ENCODE results near the gene CHST15. TPM values are rescaled to one million over a fixed set of nuclear protein-coding genes. Genes with fewer than 3 reads are reported as not detected.

CHST15 gene
- total and polyA plus RNA-seq, 2 of the 8 experiments (the other 6 are each of a cell fraction or from before 2014, with no cell fraction given), result 8.8 to 9.1 TPM

GRCh38 chr10:123966896-123967231, 126.5 kb downstream of the CHST15 start:
- Histone ChIP-seq H3K23ac (ENCODE audit: insufficient read length) (no peak overlapping the region), H2BK15ac (ENCODE audit: low read length) (no peak overlapping the region), H2AFZ (ENCODE audit: low read length) (no peak overlapping the region), H3K4me3 (ENCODE audit: extremely low read depth in 1 of 4, insufficient read depth in 2 of 4, low read depth in 3 of 4, low read length in 4 of 4) (no peak overlapping the region), H3K18ac (ENCODE audit: extremely low read depth, low read length) (no peak overlapping the region), H4K5ac (ENCODE audit: insufficient read length, low read depth, low read length) (no peak overlapping the region), H3K27me3 (replicated peaks in 1 of 4; ENCODE audit: control insufficient read depth in 3 of 4, extremely low read depth in 1 of 4, insufficient read depth in 3 of 4, low read length in 3 of 4) (peaks cover 0 to 8% (median 5%) of the 10 kb centered on the region in 4 experiments; a peak in 3 of 7 replicates), H4K91ac (replicated peaks; ENCODE audit: insufficient read length, low read length) (no peak overlapping the region), H3K23me2 (ENCODE audit: low read depth, low read length) (peaks cover 11% of the 10 kb centered on the region; the same call in 1 of the 2 replicates), H2AK5ac (ENCODE audit: low read depth, low read length) (no peak overlapping the region), H3K9ac (replicated peaks in 1 of 4; ENCODE audit: extremely low read depth in 1 of 4, low read depth in 3 of 4, low read length in 3 of 4) (no peak overlapping the region), H2BK20ac (ENCODE audit: low read length) (no peak overlapping the region), H3K27ac (ENCODE audit: low read depth, low read length) (no peak overlapping the region), H3K4me1 (replicated peaks in 1 of 4; ENCODE audit: control insufficient read depth in 3 of 4, insufficient read depth in 4 of 4, low read length in 3 of 4) (peaks cover 2 to 20% (median 8%) of the 10 kb centered on the region in 4 experiments), H3K4me2 (ENCODE audit: insufficient read depth in 1 of 2, low read depth in 2 of 2, low read length in 2 of 2) (no peak overlapping the region), H3K79me2 (ENCODE audit: control insufficient read depth in 1 of 2, insufficient read depth in 2 of 2, low read length in 2 of 2) (no peaks in the 10 kb centered on the region), H3K36me3 (ENCODE audit: control insufficient read depth in 2 of 4, insufficient read depth in 4 of 4, low read length in 3 of 4) (no peaks in the 10 kb centered on the region), H3K79me1 (ENCODE audit: low read depth, low read length) (no peaks in the 10 kb centered on the region), H3K14ac (ENCODE audit: insufficient read length) (no peak overlapping the region), H2BK12ac (ENCODE audit: low read depth, low read length) (no peak overlapping the region), H3K9me3 (ENCODE audit: insufficient read depth in 2 of 2, low read depth in 1 of 2, low read length in 1 of 2) (no peaks in the 10 kb centered on the region), H3K56ac (replicated peaks; ENCODE audit: insufficient read length, low read depth, low read length) (no peak overlapping the region), H3K4ac (replicated peaks; ENCODE audit: insufficient read length, low read depth, low read length) (no peak overlapping the region), H2BK5ac (ENCODE audit: low read depth, low read length) (no peak overlapping the region), H4K20me1 (replicated peaks in 1 of 2; ENCODE audit: control insufficient read depth in 1 of 2, insufficient read depth in 2 of 2, low read length in 2 of 2) (peaks cover 0 to 8% of the 10 kb centered on the region in 2 experiments), H2BK120ac (replicated peaks; ENCODE audit: low read depth, low read length) (no peak overlapping the region), H4K8ac (ENCODE audit: extremely low read depth, insufficient read depth, low read length) (no peak overlapping the region)
- FAIRE-seq (no peak), DNase-seq (ENCODE audit: low read depth in 1 of 2, low spot score in 2 of 2) (peak in 1 of 2 experiments; percentile 49)
- ChIA-PET CTCF (ENCODE audit: partially characterized antibody) (interaction anchor here (0.6 to 9.3 kb wide), 26 partner anchors 9 to 823 kb away, joined by 3 to 76 read pairs (median 4); partner anchors contain the start of genes CPXM2 and GPR26), POLR2A (ENCODE audit: partially characterized antibody) (no interaction called here)
- WGBS, 2 experiments (ENCODE audit: extremely low coverage in 1 of 2, insufficient coverage in 1 of 2, insufficient read length in 1 of 2, insufficient replicate concordance in 2 of 2, low coverage in 1 of 2, low lambda C conversion rate in 2 of 2, missing lambda C conversion rate in 1 of 2), result 89% methylated on average over 7 of the region's 7 CpGs; no CpG with 5 or more reads in 1 of the 2 experiments
- TF ChIP-seq SRF (IDR thresholded peaks at IDR 0.05; ENCODE audit: low read depth, low read length), result no peak
- no peak for TF ChIP-seq KDM1A (IDR thresholded peaks at IDR 0.05; ENCODE audit: borderline replicate concordance, low read length)
- no peak for TF ChIP-seq EZH2 (IDR thresholded peaks at IDR 0.05; ENCODE audit: low read depth, low read length, severe bottlenecking)
- TF ChIP-seq TBP (IDR thresholded peaks at IDR 0.05; ENCODE audit: low read depth, low read length), result no peak
- TF ChIP-seq GABPA (IDR thresholded peaks at IDR 0.05; ENCODE audit: borderline replicate concordance, insufficient read depth, low read length), result no peak
- TF ChIP-seq TAF7 (optimal IDR thresholded peaks at IDR 0.05; ENCODE audit: borderline replicate concordance, low read depth, low read length), result no peak
- TF ChIP-seq PHF8 (conservative IDR thresholded peaks at IDR 0.05; ENCODE audit: low read depth, low read length), result no peak
- no peak for TF ChIP-seq CHD2 (IDR thresholded peaks at IDR 0.05; ENCODE audit: low read length)
- TF ChIP-seq CBX8 (IDR thresholded peaks at IDR 0.05; ENCODE audit: borderline replicate concordance, low read depth, low read length), result no peak
- TF ChIP-seq TCF12 (IDR thresholded peaks at IDR 0.05; ENCODE audit: low read depth, low read length), result no peak
- no peak for TF ChIP-seq POLR2AphosphoS5 (IDR thresholded peaks at IDR 0.05; ENCODE audit: low read depth, low read length)
- TF ChIP-seq RAD21 (IDR thresholded peaks at IDR 0.05 in 1 of 2, conservative IDR thresholded peaks at IDR 0.05 in 1 of 2; ENCODE audit: low read depth in 2 of 2, low read length in 2 of 2), result no peak
- TF ChIP-seq SIN3A (conservative IDR thresholded peaks at IDR 0.05 in 1 of 2, IDR thresholded peaks at IDR 0.05 in 1 of 2; ENCODE audit: low read depth in 1 of 2, low read length in 2 of 2), result no peak
- no peak for TF ChIP-seq BACH1 (IDR thresholded peaks at IDR 0.05; ENCODE audit: low read length)
- TF ChIP-seq GTF2F1 (IDR thresholded peaks at IDR 0.05; ENCODE audit: borderline replicate concordance, low read depth, low read length), result no peak
